GM13976 (cell line): ENCODE measurements around the gene ZNF541.

Experiments used
- DNase-seq: peaks from one replicate; pipeline ENCODE4 v3.0.0; 2012; ENCODE audit warnings: low spot score
- CTCF ChIP-seq: IDR thresholded peaks from 2 replicates; pipeline ENCODE4 v1.5.1; 2012; ENCODE audit warnings: borderline replicate concordance, mild to moderate bottlenecking; ENCODE audit not compliant: insufficient read depth; ENCODE audit errors: extremely low read depth, missing control alignments, control extremely low read depth
- in situ Hi-C: fragments of 300-500 bp; cut with MboI; formaldehyde crosslinking; loops from one replicate; pipeline ENCODE4 v1.12.0; 2022; ENCODE audit warnings: low sequenced_read_pairs, mixed read lengths, inconsistent platforms; ENCODE audit not compliant: unreplicated experiment

Gene ZNF541

DNA sequence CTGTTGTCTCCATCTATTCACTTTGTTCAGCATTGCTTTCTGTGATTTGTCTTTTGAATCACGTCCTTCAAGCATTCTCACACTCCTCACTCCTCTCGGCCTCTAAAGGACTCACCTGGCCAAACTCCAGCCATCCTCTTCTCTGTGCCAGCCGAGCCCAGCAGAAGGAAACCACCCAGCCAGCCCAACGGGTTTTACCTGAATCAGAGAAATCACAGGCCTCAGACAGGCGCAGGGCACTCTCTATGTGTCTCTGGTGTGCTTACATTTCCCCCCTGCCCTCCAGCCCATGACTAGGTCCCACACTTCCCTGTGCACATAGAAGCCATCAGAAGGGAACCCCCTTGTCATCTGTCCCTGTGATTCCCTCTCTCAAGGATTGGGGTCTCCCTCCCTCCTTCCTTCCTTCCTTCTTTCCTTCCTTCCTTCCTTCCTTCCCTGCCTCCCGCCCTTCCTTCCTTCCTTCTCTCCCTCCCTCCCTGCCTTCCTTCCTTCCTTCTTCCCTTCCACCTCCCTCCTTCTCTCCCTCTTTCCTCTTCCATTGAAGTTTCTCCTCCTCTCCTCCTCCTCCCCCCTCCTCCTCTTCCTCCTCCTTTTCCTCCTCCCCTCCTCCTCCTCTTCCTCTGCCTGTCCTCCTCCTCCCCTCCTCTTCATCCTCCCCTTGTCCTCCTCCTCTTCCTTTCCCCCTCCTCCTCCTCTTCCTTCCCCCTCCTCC lies 8.8 kb upstream of the ZNF541 start:
- DNase-seq = no peak
- TF ChIP-seq CTCF = no peak
- in situ Hi-C loops = no loop called here

DNA sequence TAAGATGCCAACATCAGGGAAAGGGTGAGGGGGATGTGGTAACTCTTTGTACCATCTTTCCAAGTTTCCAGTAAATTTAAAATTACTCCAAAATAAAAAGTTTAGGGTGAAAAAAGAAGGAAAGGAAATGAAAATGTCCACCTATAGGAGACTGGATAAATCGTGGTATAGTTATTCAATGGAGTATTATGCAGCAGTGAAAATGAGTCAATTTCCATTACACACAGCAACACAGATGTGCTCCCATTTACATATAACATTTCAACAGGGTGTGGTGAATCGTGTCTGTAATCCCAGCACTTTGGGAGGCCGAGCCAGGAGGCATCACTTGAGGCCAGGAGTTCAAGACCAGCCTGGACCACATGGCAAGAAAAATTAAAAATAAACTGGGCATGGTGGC lies 7.4 kb upstream of the ZNF541 start:
- TF ChIP-seq CTCF = no peak
- no peak for DNase-seq
- in situ Hi-C loops = no loop called here

DNA sequence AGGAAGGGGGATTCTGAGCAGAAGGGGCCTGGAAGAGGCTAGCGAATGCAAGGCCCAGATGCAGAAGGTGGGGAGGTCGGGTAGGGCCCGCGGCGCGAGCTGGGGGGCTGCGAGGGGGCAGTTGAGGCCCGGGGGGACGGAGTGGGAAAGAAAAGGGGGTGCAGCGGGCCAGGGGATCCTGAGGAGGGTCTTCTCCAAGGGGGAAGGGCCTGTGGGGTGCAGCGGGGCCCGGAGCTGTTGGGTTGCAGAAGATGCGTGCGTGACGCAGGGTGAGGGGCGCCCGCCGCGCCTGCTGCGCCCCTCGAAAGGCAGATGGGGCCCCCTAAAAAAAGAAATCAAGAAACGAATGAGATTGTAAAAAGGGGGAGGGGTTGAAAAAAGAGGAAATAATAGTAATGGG lies 313 bp downstream of the ZNF541 start:
- DNase-seq = no peak
- in situ Hi-C loops = no loop called here
- TF ChIP-seq CTCF = no peak

DNA sequence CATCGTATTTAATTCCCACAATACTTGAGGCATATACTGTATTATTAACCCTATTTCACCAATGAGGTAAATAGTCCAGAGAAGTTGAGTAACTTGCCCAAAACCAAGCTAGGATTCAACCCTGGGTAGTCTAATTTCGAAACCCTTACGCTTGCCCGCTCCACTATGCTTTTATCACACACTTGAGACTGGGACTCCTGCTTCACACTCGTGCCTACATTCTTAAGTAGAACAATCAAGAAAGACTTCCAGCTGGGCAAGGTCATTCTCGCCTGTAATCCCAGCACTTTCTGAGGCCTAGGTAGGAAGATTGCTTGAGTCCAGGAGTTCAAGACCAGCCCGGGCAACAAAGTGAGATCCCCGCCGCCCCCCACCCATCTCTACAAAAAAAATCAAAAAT lies 3.6 kb downstream of the ZNF541 start:
- DNase-seq = no peak
- TF ChIP-seq CTCF = no peak
- in situ Hi-C loops = no loop called here

DNA sequence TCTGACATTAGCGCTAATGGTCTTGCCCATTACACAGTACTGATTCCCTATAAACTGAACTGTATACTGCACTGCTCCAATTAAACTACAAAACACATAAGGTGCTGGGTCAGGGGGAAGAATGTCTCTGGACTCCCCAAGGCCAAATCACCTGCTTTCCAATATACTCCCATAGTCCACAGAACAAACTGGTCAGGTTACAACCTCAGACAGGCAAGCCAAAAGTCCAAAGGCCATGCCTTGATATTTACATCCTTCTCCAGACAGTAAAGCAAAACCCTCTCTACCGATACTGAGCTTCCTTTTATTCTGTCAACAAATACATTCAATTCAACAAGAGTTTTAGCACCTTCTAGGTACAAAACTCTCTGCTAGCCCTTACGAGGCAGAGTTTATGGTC lies 8.9 kb downstream of the ZNF541 start:
- in situ Hi-C loops = no loop called here
- no peak for DNase-seq
- TF ChIP-seq CTCF = no peak

GRCh38 chr19:47561440-47562057 lies 11.4 kb downstream of the ZNF541 start:
- in situ Hi-C loops = no loop called here
- no peak for TF ChIP-seq CTCF
- DNase-seq = no peak
